HG02588 (cell line): ENCODE results near the gene IGFBPL1.

Source experiments
- ATAC-seq: cut with Tn5 transposase; IDR thresholded peaks from one replicate; pipeline ENCODE4 v1.9.1; 2021; ENCODE audit warnings: mild to moderate bottlenecking, moderate library complexity; ENCODE audit not compliant: unreplicated experiment

Gene IGFBPL1

GRCh38 chr9:38358390-38359296 is 65.6 kb downstream of the IGFBPL1 start:
- ATAC-seq: no peak

GRCh38 chr9:38357350-38358114 is 66.7 kb downstream of the IGFBPL1 start:
- ATAC-seq: no peak

- no peak for ATAC-seq
Observed at GRCh38 chr9:38356851-38357250, 67.4 kb downstream of the IGFBPL1 start.
